ENCODE measurements around the gene SPTLC2. TPM values are rescaled to one million over a fixed set of nuclear protein-coding genes. Genes with fewer than 3 reads are reported as not detected.
A peak's percentile ranks its signal among the peaks of the same experiment; 100 is the strongest.

Gene SPTLC2
- total RNA-seq, 1 experiment from 2014 or later = 32.6 TPM

- no peaks in the 10 kb centered on the region; the same call in 1 of the 2 replicates for H3K27me3 Mint-ChIP-seq (ENCODE audit: low read depth)
Measured at GRCh38 chr14:77657280-77657679, 40.8 kb upstream of the SPTLC2 start.

More at GRCh38 chr14:77657280-77657679, 40.8 kb upstream of the SPTLC2 start:
- Histone ChIP-seq H4K8ac (replicated peaks; ENCODE audit: insufficient read length, low read depth, low read length) (no peak overlapping the region), H2BK15ac (ENCODE audit: low read depth, low read length) (0 out of 2 replicates have a peak overlapping the region, but pooled peaks have one; percentile 53), H3K27me3 (ENCODE audit: insufficient read depth, low read length) (no peaks in the 10 kb centered on the region), H3K9me3 (ENCODE audit: control insufficient read depth, low read depth, low read length) (no peaks in the 10 kb centered on the region), H4K91ac (ENCODE audit: insufficient read length, low read depth, low read length) (no peak overlapping the region), H3K27ac (ENCODE audit: insufficient read length, low read depth, low read length) (no peak overlapping the region), H2BK12ac (ENCODE audit: insufficient read length, low read depth, low read length) (no peak overlapping the region), H4K5ac (ENCODE audit: insufficient read length, low read depth, low read length) (no peak overlapping the region), H3K4ac (ENCODE audit: low read depth, low read length) (no peak overlapping the region), H3K4me1 (ENCODE audit: insufficient read depth, low read length) (no peaks in the 10 kb centered on the region), H3K14ac (ENCODE audit: insufficient read depth, low read length) (no peak overlapping the region), H3K56ac (ENCODE audit: insufficient read length, low read depth, low read length) (no peak overlapping the region), H2BK120ac (ENCODE audit: low read depth, low read length, poor library complexity, severe bottlenecking) (no peak overlapping the region), H2AK5ac (ENCODE audit: insufficient read length, low read length) (no peak overlapping the region), H3K79me2 (ENCODE audit: insufficient read depth, low read length) (no peaks in the 10 kb centered on the region), H3T11ph (ENCODE audit: low read length) (no peak overlapping the region), H3K23ac (ENCODE audit: insufficient read length, low read depth, low read length) (no peak overlapping the region), H3K18ac (ENCODE audit: insufficient read length, low read depth, low read length) (no peak overlapping the region), H2AFZ (ENCODE audit: low read length) (no peak overlapping the region), H3K79me1 (ENCODE audit: insufficient read depth, low read depth, low read length, poor library complexity, severe bottlenecking) (no peaks in the 10 kb centered on the region), H4K20me1 (ENCODE audit: control insufficient read depth, insufficient read depth, insufficient read length) (no peaks in the 10 kb centered on the region), H2BK5ac (ENCODE audit: insufficient read length, low read length) (no peak overlapping the region), H3K9ac (ENCODE audit: extremely low read depth, insufficient read length, low read length) (no peak overlapping the region), H2BK20ac (ENCODE audit: low read depth, low read length, poor library complexity, severe bottlenecking) (no peak overlapping the region), H3K23me2 (ENCODE audit: insufficient read length, low read depth, low read length, poor library complexity, severe bottlenecking) (no peaks in the 10 kb centered on the region), H3K4me2 (ENCODE audit: insufficient read depth, insufficient read length, low read length) (no peak overlapping the region)
- Mint-ChIP-seq H3K9me3 (no peaks in the 10 kb centered on the region; a peak in 1 of 5 replicates), H3K27ac (no peak overlapping the region), H3K4me3 (no peak overlapping the region; a peak in 1 of 5 replicates), H3K4me1 (peaks cover 33 to 39% of the 10 kb centered on the region in 2 experiments), H3K36me3 (ENCODE audit: insufficient read depth in 1 of 3, low read depth in 3 of 3) (peaks cover 0 to 3% (median 0%) of the 10 kb centered on the region in 3 experiments; a peak in 1 of 7 replicates)
- DNase-seq = no peak
- no CpG with 5 or more reads among the region's 5 CpGs for WGBS (ENCODE audit: extremely low coverage, insufficient read length, low lambda C conversion rate)
- no peak for TF ChIP-seq CTCF (conservative IDR thresholded peaks at IDR 0.05)
